TTC549 (cell line): ENCODE results near the gene NLGN3.

Experiments used
- FAIRE-seq: peaks from 2 replicates; lab custom pipeline; 2012; peaks lifted over from hg19 to GRCh38; lab: Jason Lieb, UNC

Gene NLGN3

GRCh38 chrX:71144651-71145050 is at the start of gene NLGN3:
Gene NLGN3, plus strand, starts transcription at chrX:71144841. Its CDS starts 2,909 bp downstream, at chrX:71147750.
- FAIRE-seq, result no peak

- FAIRE-seq, result no peak
Measured at GRCh38 chrX:71095033-71095432, 49.6 kb upstream of the NLGN3 start.

- no peak for FAIRE-seq
Measured at GRCh38 chrX:71095555-71095980, 49.1 kb upstream of the NLGN3 start, which contains the start of gene FOXO4. Gene FOXO4, plus strand, starts transcription at chrX:71095851. Its CDS starts 678 bp downstream, at chrX:71096529.

- FAIRE-seq, result no peak
Measured at GRCh38 chrX:71095981-71096759, 48.5 kb upstream of the NLGN3 start.

- FAIRE-seq, result no peak
Measured at GRCh38 chrX:71096760-71097032, 47.9 kb upstream of the NLGN3 start.

GRCh38 chrX:71098302-71098701 is 46.3 kb upstream of the NLGN3 start:
- no peak for FAIRE-seq

- no peak for FAIRE-seq
Measured at GRCh38 chrX:71098951-71099506, 45.6 kb upstream of the NLGN3 start.

GRCh38 chrX:71099736-71100135 is 44.9 kb upstream of the NLGN3 start:
- no peak for FAIRE-seq

GRCh38 chrX:71100581-71101505 is 43.8 kb upstream of the NLGN3 start:
- no peak for FAIRE-seq

- FAIRE-seq, result no peak
Measured at GRCh38 chrX:71102292-71102691, 42.3 kb upstream of the NLGN3 start.

- no peak for FAIRE-seq
Measured at GRCh38 chrX:71103110-71103983, 41.3 kb upstream of the NLGN3 start.

GRCh38 chrX:71105628-71106027 is 39.0 kb upstream of the NLGN3 start:
- no peak for FAIRE-seq

GRCh38 chrX:71106427-71106826 is 38.2 kb upstream of the NLGN3 start, which contains the start of gene CXorf65:
Gene CXorf65, minus strand, starts transcription at chrX:71106740. Its CDS starts 184 bp downstream, at chrX:71106556.
- no peak for FAIRE-seq

GRCh38 chrX:71107245-71107644 is 37.4 kb upstream of the NLGN3 start:
- no peak for FAIRE-seq

- FAIRE-seq, result no peak
Measured at GRCh38 chrX:71107762-71108360, 36.8 kb upstream of the NLGN3 start.

- no peak for FAIRE-seq
Measured at GRCh38 chrX:71109051-71109450, 35.6 kb upstream of the NLGN3 start.

- no peak for FAIRE-seq
Measured at GRCh38 chrX:71111141-71111843, 33.3 kb upstream of the NLGN3 start, which contains the start of gene IL2RG. Gene IL2RG, minus strand, starts transcription at chrX:71111577. Its CDS starts 38 bp downstream, at chrX:71111539.

GRCh38 chrX:71111921-71112431 is 32.7 kb upstream of the NLGN3 start:
- FAIRE-seq, result no peak

GRCh38 chrX:71117358-71117757 is 27.3 kb upstream of the NLGN3 start:
- FAIRE-seq, result no peak
